ENCODE results near the gene MAPKAP1.
"Not testable (repeated sequence)": the region's sequence is repeated elsewhere in the genome, so short reads cannot be mapped to it uniquely, and the experiment has no call there.

Gene MAPKAP1

DNA sequence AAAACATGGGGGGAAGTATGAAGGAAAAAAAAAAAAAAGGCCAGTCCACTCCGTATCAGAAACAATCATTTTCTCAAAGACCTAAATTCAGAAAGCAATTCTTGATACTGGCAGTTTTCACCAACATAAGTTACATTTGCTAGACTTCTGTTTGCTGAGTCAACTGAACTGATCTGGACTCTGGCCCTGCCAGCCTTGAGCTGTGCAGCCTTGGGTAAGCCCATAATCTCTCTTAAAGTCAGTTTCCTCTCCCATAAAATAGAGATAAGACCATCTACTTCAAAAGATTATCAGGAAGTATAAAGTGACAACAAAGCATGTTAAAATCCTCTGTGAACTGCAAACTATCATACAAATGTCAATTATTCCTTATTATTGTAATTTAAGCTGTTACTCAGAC, 106.8 kb downstream of the MAPKAP1 start:
- DNase-seq = no peak

DNA sequence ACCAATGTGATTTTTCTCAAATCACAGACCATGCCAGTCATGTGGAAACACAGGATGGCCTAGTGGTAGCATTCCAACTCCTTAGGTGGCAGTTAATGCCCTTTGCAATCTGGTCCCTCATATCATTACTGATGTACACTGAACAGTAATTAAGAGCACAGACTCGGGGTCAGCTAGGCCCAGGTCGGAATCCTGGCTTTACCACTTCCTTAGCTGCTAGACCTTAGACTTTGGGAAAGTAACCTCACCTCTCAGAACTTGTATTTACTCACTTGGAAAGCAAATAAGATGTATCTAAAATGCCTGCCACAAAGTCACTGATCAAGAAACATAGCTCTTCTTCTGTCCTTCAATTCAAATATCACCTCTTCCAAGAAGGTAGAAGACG, 112.8 kb downstream of the MAPKAP1 start:
- no peak for DNase-seq

DNA sequence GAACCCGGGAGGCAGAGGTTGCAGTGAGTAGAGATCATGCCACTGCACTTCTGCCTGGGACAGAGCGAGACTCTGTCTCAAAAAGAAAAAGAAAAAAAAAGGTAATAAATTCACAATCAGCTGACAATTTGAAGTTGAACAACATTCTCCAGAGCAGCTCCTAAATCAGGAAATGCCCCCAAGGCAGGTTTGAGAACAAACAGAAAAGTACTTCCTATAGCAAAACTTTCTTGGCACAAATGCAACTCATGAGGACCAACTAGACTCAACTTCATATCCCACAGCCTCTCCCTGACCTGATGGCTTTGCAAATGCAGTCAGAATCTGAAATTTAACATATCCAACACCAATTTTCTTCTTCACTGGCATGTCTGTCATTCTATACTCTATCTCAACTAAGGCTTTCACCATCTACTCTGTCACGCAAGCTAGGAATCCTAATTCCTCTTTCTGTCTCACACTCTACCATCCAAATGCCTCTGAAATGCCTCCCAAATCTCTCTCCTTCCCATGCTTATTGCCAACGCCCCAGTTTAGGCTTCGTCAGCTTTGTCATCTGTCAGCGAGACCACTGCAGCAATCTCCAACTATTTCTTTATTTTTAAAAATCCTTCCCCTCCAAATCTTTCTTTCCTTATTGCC, 113.3 kb downstream of the MAPKAP1 start:
- no peak for DNase-seq

DNA sequence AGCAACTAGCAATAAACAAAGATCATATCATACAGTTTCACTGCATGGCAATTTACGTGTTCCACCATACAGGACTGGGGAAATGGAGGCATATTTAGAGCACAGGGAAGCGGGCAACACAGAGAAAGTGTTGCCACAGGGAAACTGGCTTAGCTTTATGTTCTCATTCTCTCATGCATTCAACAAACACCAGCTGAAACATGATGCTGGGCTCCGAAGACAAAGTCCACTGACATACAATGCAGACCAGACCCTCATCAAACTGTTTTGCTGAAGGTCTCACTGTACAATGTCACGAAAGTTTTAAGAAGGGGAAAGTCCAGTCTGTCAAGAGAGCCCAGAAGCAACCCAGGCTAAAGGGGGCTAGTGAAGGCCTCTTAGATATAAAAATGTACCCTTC, 115.1 kb downstream of the MAPKAP1 start:
- DNase-seq = no peak

DNA sequence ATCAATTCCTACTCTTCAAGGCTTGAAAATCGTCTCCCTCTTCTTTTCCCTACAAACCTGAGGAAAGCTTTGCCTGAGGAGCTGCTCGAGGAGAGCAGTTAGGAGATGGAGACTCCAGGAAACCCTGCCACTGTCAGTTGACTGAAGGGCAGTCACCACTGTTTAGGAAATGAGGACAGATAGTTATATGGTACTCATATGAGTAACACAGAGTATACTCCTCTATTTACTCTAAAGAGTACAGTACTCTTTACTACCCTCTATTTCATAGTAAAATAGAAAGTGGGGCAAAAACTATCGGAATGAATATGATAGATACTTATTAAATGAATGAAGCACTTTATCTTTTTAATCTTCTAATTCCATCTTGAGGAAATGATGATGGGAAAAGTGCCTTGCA, 115.8 kb downstream of the MAPKAP1 start:
- DNase-seq = no peak

DNA sequence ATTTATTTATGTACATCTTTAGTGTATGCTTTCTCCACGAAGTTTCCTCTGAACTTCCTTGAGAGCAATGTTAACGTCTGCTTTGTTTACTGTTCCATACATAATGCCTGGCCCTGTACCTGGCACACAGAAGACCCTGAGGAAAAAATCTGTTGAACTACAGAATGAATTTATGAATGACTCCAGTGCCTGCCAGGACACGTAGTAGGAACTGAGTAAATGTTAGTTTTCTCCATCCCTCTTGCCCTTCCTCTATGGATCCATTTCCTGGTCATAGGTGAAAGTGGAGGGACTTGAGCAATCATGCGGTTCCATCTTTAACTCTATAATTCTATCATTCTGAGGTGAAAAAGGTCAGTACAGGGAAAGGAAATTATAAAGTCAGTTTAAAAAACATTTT, 117.7 kb downstream of the MAPKAP1 start:
- DNase-seq = no peak

DNA sequence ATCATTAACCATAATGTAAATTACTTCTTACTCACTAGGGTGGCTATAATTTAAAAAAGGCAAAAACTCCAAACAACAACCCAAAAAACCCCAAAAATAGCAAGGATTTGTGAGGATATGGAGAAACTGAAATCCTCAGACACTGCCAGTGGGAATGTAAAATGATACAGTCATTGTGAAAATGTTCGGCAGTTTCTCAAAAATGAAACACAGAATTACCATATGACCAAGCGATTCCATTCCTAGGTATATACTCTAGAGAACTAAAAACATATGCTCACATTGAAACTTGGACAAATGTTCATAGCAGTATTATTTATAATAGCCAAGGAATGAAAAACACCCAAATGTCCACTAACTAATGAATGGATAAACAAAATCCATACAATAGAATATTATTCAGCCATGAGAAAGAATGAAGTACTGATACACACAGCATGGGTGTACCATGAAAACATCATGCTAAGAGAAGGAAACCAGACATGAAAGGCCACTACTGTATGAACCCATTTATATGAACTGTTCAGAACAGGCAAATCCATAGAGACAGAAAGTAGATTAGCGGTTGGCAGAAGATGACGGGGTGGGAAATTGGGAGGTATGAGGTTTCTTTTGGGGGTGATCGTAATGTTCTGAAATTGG, 119.1 kb downstream of the MAPKAP1 start:
- DNase-seq = no peak

DNA sequence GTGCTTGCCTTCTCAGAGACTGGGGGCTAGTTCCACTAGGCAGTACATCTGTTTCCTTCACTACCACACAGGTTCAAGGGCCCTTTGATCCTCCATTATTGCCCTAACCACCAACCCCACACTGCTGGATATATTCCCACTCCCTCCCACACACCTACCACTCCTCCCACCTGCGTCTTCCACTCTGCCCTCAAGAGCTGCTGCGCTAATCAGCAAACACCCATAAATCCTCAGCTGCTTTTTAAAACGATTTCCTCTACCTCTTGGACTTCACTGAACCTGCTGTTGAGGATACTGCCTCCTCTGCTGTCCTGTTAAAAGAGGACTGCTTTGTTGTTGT, 120.9 kb downstream of the MAPKAP1 start:
- no peak for DNase-seq

DNA sequence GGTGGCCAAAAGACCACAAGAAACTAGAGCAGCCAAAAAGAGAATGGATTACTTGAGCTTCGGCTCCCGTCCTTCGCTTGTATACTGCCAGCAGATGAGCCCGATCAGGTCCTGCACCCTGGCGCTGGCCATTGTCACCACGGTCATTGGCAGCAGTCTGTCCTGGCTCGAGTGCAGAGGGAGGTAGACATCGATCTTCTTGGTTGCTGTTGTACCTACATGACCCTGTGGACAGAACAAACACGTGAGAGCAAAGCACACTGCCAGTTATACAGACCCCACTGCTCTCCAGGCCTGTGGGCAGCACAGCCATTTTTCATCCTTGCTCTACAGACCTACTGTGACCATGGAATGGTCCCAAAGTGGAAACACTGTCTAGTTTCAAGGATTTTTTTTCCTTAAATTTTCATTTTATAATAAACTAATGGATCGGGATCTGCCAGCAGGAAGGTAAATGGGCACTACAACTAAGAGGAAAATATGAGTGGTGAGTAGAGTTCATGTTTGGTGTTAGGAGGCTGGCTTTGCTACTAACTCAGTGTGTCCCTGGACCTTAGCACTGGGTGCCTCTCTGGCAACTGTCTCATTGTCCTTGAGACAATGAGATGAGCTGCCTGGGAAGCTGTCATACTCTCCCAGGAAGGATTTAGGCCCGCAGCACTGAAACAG, 121.4 kb downstream of the MAPKAP1 start:
- DNase-seq = no peak

DNA sequence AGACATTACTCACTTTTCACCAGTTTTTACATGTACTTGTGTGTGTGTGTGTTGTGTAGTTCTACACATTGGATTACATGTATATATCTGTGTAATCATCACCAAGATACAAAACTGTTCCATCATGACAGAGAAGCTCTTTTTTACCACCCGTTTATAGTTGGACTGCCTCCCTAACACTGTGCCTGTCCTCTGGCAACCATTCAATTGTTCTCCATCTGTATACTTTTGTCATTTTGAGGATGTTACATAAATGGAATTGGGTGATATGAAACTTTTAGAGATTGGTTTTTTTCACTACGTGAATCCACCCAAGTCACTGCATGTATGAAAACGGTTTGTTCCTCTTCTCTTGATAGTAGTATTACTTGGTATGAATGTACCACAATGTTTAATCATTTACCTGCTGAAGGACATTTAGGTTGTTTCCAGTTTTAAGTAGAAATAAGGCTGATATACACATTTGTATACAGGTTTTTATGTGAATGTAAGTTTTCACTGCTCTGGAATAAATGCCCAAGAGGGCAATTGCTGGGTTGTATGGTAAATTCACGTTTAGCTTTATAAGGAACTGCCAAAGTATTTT, 126.2 kb downstream of the MAPKAP1 start:
- no peak for DNase-seq

DNA sequence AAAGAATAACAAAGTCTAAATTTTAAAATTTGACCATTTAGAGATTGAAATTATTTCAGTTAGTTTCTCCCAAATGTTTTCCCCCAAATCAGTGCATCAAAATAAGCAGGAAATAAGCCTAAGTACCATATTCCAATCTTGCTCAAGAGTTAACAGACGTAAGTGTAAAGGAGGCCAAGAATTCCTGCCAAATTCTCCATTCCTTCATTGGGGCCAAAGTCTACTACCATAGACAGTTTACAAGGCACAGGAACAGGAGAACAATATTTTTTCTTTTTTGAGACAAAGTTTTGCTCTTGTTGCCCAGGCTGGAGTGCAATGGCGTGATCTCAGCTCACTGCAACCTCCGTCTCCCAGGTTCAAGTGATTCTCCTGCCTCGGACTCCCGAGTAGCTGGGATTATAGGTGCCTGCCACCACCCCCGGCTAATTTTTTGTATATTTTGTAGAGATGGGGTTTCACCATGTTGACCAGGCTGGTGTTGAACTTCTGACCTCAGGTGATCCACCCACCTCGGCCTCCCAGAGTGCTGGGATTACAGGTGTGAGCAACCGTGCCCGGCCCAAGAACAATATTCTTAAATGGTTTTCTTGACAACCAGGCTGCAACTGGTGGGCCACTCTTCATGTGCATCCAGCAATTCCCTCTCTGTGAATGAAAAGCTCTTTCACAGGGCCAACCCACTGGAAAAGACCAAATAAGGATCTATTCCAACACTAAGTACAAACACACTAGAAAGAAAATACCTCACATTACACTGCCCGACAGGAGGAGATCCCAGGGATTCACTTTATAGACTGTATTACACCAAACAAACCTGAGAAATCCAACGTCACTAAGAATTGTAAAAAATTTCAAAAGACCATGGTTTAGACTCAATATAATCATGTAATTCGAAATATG, 127.7 kb downstream of the MAPKAP1 start:
- no peak for DNase-seq

DNA sequence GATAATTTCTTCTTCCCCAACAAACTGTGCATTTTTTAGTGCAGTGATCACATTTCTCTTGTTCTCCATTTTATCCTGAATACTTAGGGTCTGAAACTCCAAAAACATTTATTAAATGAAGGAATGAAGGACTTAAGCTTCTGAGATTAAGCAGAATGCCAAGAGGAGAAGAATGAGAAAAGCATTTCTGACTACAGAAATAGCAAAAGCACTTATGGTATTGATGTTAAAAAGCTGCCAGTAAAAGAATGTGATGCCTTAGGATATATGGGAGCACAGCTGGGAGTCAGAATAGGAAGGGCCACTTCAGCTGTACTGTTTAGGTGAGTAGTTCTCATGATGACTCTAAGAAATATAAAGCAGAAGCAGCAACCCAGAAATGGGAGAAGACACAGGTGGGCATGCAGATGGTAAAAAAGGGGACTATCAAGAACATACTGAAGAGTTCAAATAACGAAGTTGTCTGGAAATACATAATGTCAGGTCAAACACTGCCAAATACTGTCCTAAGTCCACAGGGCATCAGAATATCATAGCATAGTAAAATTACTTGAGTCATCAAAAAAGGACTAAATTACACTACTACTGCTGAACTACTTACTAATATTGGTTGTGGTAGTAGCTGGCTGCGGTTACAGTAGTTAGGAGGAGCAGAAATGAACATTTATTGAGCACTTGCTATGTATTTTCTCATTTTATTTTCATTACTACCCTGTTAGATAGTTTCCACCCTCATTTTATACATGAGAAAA, 132.7 kb downstream of the MAPKAP1 start:
- DNase-seq = no peak

DNA sequence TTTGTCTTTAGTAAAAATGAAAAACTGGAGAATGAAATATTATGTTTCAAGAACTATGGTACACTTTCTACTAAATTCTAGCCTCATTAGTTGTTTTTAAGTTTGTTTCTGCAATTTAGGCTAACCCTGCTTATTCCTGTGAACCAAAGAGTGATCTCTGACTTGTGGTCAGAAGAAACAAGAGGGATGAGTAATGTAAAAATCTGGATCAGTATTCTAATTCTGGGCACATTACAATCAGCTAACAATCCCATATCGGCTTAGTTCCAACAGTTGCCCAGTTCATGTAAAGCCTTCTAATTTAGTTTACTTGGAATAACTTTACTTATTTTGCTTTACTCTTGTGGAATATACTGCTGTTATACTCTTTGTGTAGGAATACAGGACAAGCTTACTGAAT, 134.5 kb downstream of the MAPKAP1 start:
- not testable (repeated sequence) for DNase-seq

DNA sequence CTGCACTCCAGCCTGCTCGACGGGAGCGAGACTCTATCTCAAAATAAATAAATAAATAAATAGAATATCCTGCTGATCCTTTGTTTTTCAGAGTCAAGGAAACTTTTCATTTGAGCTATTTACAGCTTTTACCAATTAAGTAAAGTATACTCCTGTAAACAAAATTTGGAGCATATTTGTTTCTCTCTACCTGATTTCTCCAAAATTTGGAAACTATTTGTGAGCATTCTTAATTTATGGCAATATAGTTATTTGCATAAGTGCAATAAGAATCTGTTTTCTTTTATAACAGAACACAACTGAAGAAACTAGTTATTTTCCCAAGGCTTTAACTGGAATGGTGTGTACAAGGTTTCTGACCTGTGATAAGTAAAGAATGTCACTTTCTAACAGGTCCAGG, 135.2 kb downstream of the MAPKAP1 start:
- not testable (repeated sequence) for DNase-seq

DNA sequence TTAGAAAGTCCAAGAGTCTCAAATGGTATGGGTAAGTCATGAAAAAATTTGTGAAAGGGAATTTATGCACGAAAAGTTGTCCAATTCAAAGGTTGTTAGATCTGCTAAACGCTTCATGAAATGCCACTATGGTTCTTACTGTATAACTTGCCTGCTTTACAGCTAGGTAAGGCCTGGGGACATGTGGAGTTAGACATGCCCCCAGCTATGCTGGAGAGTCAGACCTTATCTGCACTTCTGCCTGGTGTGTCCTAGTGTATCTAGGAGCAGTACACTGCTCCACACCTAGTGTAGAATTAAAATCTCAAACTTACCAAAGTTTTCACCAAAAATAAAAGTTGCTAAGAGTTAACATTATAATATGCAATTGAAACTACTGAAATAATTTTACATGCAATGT, 136.8 kb downstream of the MAPKAP1 start:
- DNase-seq = no peak

DNA sequence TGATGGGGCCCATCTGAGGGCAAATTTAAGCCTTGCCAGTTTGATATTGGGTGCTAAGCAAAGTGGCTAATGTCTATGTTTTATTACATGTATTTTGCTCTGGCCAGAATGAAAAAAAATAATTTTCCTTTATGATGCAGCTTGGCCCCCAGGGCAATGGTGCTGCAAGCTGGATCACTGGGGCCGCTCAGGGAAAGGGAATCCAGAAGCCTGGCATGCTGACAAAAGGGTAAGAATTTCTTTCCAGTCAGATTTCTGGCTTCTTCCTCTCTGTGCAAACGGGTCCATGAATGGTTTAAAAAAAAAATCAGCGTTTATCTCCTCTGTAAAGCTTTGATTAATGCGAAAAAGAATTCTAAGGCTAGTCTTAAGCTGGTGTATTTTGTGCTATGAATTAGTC, 138.4 kb downstream of the MAPKAP1 start:
- DNase-seq = no peak

DNA sequence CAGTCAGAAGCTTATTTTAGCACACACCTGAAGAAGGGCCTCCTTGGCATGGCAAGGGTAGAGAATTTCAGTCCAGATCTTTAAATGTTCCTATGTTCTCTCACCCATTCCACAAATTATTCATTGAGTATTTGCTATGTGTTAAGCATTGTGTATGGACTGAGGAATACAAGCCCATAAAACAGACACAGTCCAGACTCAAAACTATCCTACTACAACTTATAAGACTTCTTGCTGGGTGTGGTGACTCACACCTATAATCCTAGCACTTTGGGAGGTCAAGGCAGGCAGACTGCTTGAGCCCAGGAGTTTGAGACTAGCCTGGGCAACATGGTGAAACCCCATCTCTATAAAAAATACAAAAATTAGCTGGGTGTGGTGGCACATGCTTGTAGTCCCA, 141.0 kb downstream of the MAPKAP1 start:
- DNase-seq = not testable (repeated sequence)

DNA sequence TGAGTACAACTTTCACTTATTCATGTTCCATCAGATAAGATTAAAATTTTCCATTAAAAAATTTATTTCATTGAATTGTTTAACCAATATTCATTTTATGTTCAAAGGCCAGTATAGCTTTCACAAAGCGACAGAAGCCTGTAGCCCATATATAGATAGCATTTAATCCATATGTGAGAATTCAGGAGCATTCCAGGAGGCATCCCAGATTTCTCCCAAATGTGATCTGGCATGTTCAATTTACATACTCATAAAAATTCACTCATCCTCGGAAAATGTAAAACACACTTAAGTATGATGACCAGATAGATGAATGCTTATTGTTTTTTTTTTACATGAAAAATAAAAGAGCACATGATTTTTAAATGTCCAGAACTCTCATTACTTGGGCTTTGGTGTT, 141.9 kb downstream of the MAPKAP1 start:
- DNase-seq = no peak

DNA sequence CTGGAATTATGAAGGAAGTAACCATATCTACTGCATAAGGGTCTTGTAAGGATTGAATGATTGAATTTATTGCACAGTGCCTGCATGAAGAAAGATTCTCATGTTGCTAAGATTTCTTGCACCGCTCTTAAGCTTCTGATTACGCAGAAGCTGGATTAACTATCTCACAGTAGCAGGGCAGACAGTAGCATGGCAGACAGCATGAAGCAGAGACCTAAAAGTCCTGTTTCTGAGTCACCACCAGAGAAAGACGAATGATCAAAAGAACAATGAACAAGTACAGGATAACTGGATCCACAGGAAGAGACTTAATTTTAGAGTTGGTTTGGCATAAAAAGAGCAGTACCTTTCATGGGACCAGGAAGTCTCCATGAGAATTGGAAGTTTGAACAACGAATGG, 142.4 kb downstream of the MAPKAP1 start:
- no peak for DNase-seq

DNA sequence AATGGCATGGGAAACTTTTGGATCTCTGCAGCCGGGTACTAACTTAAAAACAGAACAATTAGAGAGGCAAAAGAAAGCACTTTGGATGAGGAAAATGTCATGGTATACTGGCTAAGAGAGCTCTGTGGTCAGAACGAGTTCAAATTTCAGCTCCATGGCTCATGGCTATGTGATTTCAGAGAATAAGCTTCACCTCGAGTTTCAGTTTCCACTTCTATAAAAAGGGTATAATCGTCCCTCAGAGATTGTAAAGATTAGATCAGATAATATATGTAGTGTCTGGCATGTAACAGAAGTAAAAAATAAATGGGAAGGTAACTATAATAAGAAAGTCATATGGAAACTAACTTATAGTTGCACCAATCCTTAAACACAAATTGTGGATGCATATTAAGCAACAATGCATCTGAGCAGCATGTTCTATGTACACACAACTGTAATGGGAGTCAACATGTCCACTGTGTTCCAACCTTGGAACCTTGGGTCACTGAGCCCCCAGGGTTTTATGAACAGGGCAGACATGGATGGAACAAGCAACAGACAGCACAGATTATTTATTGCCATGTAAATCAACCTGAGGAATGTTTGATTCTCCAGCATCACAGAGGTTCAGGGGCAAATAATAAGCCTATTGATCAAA, 145.4 kb downstream of the MAPKAP1 start:
- no peak for DNase-seq

DNA sequence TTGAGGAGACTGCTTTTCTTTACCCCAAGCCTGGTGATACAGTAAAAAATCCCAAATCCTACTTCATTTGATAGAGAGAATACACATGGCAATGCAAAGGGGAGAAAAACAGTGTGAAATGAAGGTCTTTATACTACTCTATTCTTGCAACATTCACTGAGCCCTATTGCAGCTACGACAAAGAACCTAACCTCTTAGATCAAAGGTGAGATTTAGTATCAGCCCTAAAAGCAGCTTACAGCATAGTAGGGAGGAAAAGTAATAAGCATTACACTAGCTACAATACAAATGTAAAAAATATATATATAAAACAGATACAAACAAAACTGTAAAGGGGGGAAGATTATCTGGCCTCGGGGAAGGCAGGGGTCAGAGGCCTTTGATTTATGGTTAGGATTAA, 147.1 kb downstream of the MAPKAP1 start:
- no peak for DNase-seq

DNA sequence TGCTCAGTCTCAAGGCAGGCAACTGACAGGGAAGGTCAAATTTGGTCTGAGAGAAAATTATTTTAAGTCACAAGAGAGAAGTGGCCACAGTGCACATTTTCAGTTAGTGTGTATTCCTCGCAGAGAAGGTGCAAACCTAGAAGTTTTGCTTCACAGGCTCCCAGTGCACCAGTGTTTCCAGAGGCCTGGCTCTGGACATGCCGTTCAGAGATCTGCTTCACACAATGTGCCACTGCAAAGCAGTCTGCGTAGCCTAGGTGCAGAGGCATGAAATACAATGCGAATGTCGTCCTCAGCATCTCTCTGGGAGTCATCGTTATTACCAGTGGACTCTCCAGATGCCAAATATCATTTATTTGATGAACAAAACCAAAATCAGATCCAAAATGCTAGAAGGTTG, 147.8 kb downstream of the MAPKAP1 start:
- no peak for DNase-seq
